ENCODE data around the gene MEIS2.

The MEIS2 gene

GRCh38 chr15:36936613-36937012, 163.7 kb downstream of the MEIS2 start:
- no peak for DNase-seq (ENCODE audit: low read depth in 1 of 2, low spot score in 1 of 2)

GRCh38 chr15:36933255-36933990, 166.9 kb downstream of the MEIS2 start:
- DNase-seq (ENCODE audit: low read depth in 1 of 2, low spot score in 1 of 2), result no peak

- no peak for DNase-seq (ENCODE audit: low read depth in 1 of 2, low spot score in 1 of 2)
These were observed 168.3 kb downstream of the MEIS2 start for GRCh38 chr15:36932070-36932469.

GRCh38 chr15:36931434-36931833, 168.9 kb downstream of the MEIS2 start:
- no peak for DNase-seq (ENCODE audit: low read depth in 1 of 2, low spot score in 1 of 2)

- DNase-seq (ENCODE audit: low read depth in 1 of 2, low spot score in 1 of 2), result no peak
These were observed 173.9 kb downstream of the MEIS2 start for GRCh38 chr15:36926427-36926825.

GRCh38 chr15:36925653-36926426, 174.5 kb downstream of the MEIS2 start:
- no peak for DNase-seq (ENCODE audit: low read depth in 1 of 2, low spot score in 1 of 2)

- no peak for DNase-seq (ENCODE audit: low read depth in 1 of 2, low spot score in 1 of 2)
These were observed 175.3 kb downstream of the MEIS2 start for GRCh38 chr15:36925049-36925448.

GRCh38 chr15:36924034-36924433, 176.3 kb downstream of the MEIS2 start:
- no peak for DNase-seq (ENCODE audit: low read depth in 1 of 2, low spot score in 1 of 2)

- DNase-seq (ENCODE audit: low read depth in 1 of 2, low spot score in 1 of 2), result no peak
These were observed 178.8 kb downstream of the MEIS2 start for GRCh38 chr15:36921484-36922091.

- no peak for DNase-seq (ENCODE audit: low read depth in 1 of 2, low spot score in 1 of 2)
These were observed 182.7 kb downstream of the MEIS2 start for GRCh38 chr15:36917411-36918267.

- DNase-seq (ENCODE audit: low read depth in 1 of 2, low spot score in 1 of 2), result no peak
These were observed 185.2 kb downstream of the MEIS2 start for GRCh38 chr15:36914960-36915808.

GRCh38 chr15:36914466-36914865, 185.9 kb downstream of the MEIS2 start:
- no peak for DNase-seq (ENCODE audit: low read depth in 1 of 2, low spot score in 1 of 2)

GRCh38 chr15:36912311-36912712, 188.0 kb downstream of the MEIS2 start:
- no peak for DNase-seq (ENCODE audit: low read depth in 1 of 2, low spot score in 1 of 2)

- no peak for DNase-seq (ENCODE audit: low read depth in 1 of 2, low spot score in 1 of 2)
These were observed 188.9 kb downstream of the MEIS2 start for GRCh38 chr15:36911322-36911944.

- no peak for DNase-seq (ENCODE audit: low read depth in 1 of 2, low spot score in 1 of 2)
These were observed 191.4 kb downstream of the MEIS2 start for GRCh38 chr15:36908991-36909390.

- DNase-seq (ENCODE audit: low read depth in 1 of 2, low spot score in 1 of 2), result no peak
These were observed 193.1 kb downstream of the MEIS2 start for GRCh38 chr15:36907295-36907694.

GRCh38 chr15:36905908-36906307, 194.4 kb downstream of the MEIS2 start:
- DNase-seq (ENCODE audit: low read depth in 1 of 2, low spot score in 1 of 2), result no peak

GRCh38 chr15:36904715-36905114, 195.6 kb downstream of the MEIS2 start:
- no peak for DNase-seq (ENCODE audit: low read depth in 1 of 2, low spot score in 1 of 2)

GRCh38 chr15:36903922-36904556, 196.3 kb downstream of the MEIS2 start:
- DNase-seq (ENCODE audit: low read depth in 1 of 2, low spot score in 1 of 2), result no peak

Data from stimulated activated CD4-positive, alpha-beta T cell treated with anti-CD3 and anti-CD28 coated beads, Interleukin-15, amount 100 ng/mL, for 1 hour (primary cell).